ENCODE measurements around the gene PREPL. TPM values are rescaled to one million over a fixed set of nuclear protein-coding genes. Genes with fewer than 3 reads are reported as not detected.

PREPL gene
- 37.2 and 40.2 TPM in 2 replicates for total RNA-seq

DNA sequence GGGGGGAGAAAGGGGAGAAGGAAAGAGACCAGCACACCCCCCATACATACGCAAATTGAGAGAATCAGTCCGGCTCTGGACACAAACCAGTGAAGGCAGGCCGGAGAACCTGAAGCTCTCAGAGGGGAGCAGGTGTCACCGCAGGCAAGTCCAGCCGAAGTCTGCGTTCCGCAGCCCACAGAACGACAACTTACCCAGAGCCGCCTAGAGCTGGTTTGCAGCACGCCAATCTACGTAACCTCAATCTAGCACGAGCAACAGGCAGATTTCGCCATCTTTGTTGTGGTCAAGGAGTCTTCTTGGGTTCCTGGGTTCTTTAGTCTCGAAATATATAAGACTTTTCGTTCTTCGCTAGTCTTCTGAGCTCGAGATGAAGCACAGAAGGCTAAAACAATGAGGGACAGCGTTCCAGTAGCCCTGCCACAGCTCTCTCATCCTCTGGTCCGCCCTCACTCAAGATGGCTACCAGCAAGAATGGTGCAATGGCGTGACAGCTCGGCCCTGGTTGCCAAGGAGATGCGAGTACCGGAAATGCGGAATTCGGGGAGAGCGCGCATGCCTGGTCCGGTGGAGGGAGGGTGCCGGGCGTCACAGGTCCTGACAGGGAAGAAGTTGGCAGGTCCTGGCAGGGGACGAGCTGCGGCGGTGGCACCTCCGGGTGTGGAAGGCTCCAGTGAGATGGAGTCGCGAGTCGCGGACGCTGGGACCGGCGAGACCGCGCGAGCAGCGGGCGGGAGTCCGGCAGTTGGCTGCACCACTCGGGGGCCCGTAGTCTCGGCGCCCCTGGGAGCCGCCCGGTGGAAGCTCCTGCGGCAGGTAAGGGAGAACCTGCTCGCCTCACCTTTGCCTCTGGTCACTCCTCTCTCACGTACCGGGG lies at the start of gene PREPL, which contains the start of gene CAMKMT:
TSS of gene PREPL (minus strand) at position 165 of the 877 bp plus-strand sequence. CDS start 15,152 bp downstream, outside the sequence.
TSS of gene CAMKMT (plus strand) at position 618 of the 877 bp plus-strand sequence.

Other genes starting within 250 kb of the PREPL start
- 23.5 and 43.3 TPM in 2 replicates for gene PPM1B, start 192.6 kb downstream of the PREPL start, total RNA-seq
- gene SLC3A1, start 86.0 kb downstream of the PREPL start, total RNA-seq: not detected in 2 replicates
- gene CAMKMT, start 453 bp upstream of the PREPL start, total RNA-seq: 5.9 and 7.0 TPM in 2 replicates

All from placental pericyte (primary cell).